IMR-90 (cell line): ENCODE results near the gene ARHGAP45. TPM values are rescaled to one million over a fixed set of nuclear protein-coding genes. Genes with fewer than 3 reads are reported as not detected.
A peak's percentile ranks its signal among the peaks of the same experiment; 100 is the strongest.

Source experiments
- ATAC-seq: fragments of 200-7000 bp; cut with Tn5 transposase; 2 replicates; pipeline ENCODE4 v1.9.1; 2020; ENCODE audit warnings: low read depth, mild to moderate bottlenecking, moderate library complexity
- BruUV-seq: library from RNA; stranded (reverse); fragments of 400-500 nt; replicated peaks from 2 replicates; lab custom pipeline; 2021; lab: Mats Ljungman, UMichigan
- CTCF ChIA-PET: fragments of 300-600 bp; formaldehyde crosslinking; extraction: SDS; loops from one replicate; lab custom pipeline; 2021; ENCODE audit warnings: antibody characterized with exemption; lab: Yijun Ruan, JAX
- POLR2A ChIA-PET: fragments of 300-600 bp; sonication (Branson Sonifier 250); formaldehyde crosslinking; loops from one replicate; lab custom pipeline; 2022; ENCODE audit warnings: antibody characterized with exemption; ENCODE audit not compliant: unreplicated experiment; lab: Charles Lee
- DNase-seq: peaks from one replicate; pipeline ENCODE4 v3.0.0; 2013
- H2AFZ ChIP-seq: replicated peaks from 2 replicates; pipeline ENCODE3; 2013; ENCODE audit warnings: low read length, mild to moderate bottlenecking; ENCODE audit not compliant: poor library complexity
- H2AK5ac ChIP-seq: 2 replicates; pipeline ENCODE4 v1.6.1; 2013; ENCODE audit warnings: low read depth, low read length, inconsistent platforms
- H2AK9ac ChIP-seq: replicated peaks from 2 replicates; pipeline ENCODE3; 2013; ENCODE audit warnings: mild to moderate bottlenecking, low read depth, low read length, moderate library complexity; ENCODE audit not compliant: poor library complexity
- H2BK120ac ChIP-seq: 2 replicates; pipeline ENCODE4 v1.6.1; 2013; ENCODE audit warnings: low read depth, low read length, inconsistent platforms
- H2BK15ac ChIP-seq: 3 replicates; pipeline ENCODE4 v1.6.1; 2013; ENCODE audit warnings: low read depth, low read length, inconsistent platforms
- H2BK20ac ChIP-seq: 2 replicates; pipeline ENCODE4 v1.6.1; 2013; ENCODE audit warnings: low read depth, mild to moderate bottlenecking, inconsistent platforms, low read length, moderate library complexity
- H2BK5ac ChIP-seq: 2 replicates; pipeline ENCODE4 v1.6.1; 2013; ENCODE audit warnings: mild to moderate bottlenecking, low read depth, low read length, inconsistent platforms; ENCODE audit not compliant: poor library complexity, severe bottlenecking
- H3K14ac ChIP-seq: replicated peaks from 2 replicates; pipeline ENCODE4 v1.6.1; 2013; ENCODE audit warnings: low read depth, low read length, inconsistent platforms
- H3K18ac ChIP-seq: 2 replicates; pipeline ENCODE4 v1.6.1; 2013; ENCODE audit warnings: low read depth, low read length, control low read depth
- H3K23ac ChIP-seq: 2 replicates; pipeline ENCODE4 v1.6.1; 2013; ENCODE audit warnings: low read depth, low read length, inconsistent platforms
- H3K27ac ChIP-seq: 2 replicates; pipeline ENCODE4 v1.5.1; 2013; ENCODE audit warnings: mild to moderate bottlenecking, control low read depth, low read length; ENCODE audit not compliant: insufficient read depth
- H3K27me3 ChIP-seq: 2 replicates; pipeline ENCODE4 v1.6.1; 2013; ENCODE audit warnings: low read length; ENCODE audit not compliant: control insufficient read depth, insufficient read depth
- H3K36me3 ChIP-seq: 2 replicates; pipeline ENCODE4 v1.6.1; 2013; ENCODE audit warnings: low read length, mixed read lengths; ENCODE audit not compliant: control insufficient read depth, insufficient read depth
- H3K4ac ChIP-seq: 2 replicates; pipeline ENCODE4 v1.6.1; 2013; ENCODE audit warnings: low read depth, low read length, inconsistent platforms
- H3K4me1 ChIP-seq: 2 replicates; pipeline ENCODE4 v1.6.1; 2013; ENCODE audit warnings: low read length, mixed read lengths; ENCODE audit not compliant: control insufficient read depth, insufficient read depth
- H3K4me2 ChIP-seq: 2 replicates; pipeline ENCODE4 v1.6.1; 2013; ENCODE audit warnings: low read depth, mild to moderate bottlenecking, control low read depth, low read length, moderate library complexity
- H3K4me3 ChIP-seq: 2 replicates; pipeline ENCODE4 v1.5.1; 2013; ENCODE audit warnings: low read depth, mild to moderate bottlenecking, control low read depth, low read length, moderate library complexity; ENCODE audit not compliant: insufficient read depth
- H3K56ac ChIP-seq: 2 replicates; pipeline ENCODE4 v1.6.1; 2013; ENCODE audit warnings: low read length, inconsistent platforms; ENCODE audit not compliant: insufficient read depth; ENCODE audit errors: extremely low read depth
- H3K79me1 ChIP-seq, 2 experiments: 2 replicates each; pipeline ENCODE4 v1.6.1; 2013; ENCODE audit warnings: low read length in 2 of 2, inconsistent platforms in 1 of 2, low read depth in 1 of 2
- H3K9ac ChIP-seq: 2 replicates; pipeline ENCODE4 v1.6.1; 2013; ENCODE audit warnings: low read depth, low read length, control low read depth
- H3K9me1 ChIP-seq: 2 replicates; pipeline ENCODE4 v1.6.1; 2013; ENCODE audit warnings: low read length, inconsistent platforms; ENCODE audit not compliant: insufficient read depth
- H3K9me3 ChIP-seq: 2 replicates; pipeline ENCODE4 v1.6.1; 2013; ENCODE audit warnings: low read length; ENCODE audit not compliant: control insufficient read depth, insufficient read depth
- H4K20me1 ChIP-seq: 2 replicates; pipeline ENCODE4 v1.6.1; 2013; ENCODE audit warnings: low read length, inconsistent platforms; ENCODE audit not compliant: insufficient read depth
- H4K5ac ChIP-seq: 2 replicates; pipeline ENCODE4 v1.6.1; 2013; ENCODE audit warnings: mild to moderate bottlenecking, low read depth, low read length, control low read depth
- H4K8ac ChIP-seq, 2 experiments: 2 replicates each; pipeline ENCODE4 v1.6.1; 2013; ENCODE audit warnings: low read depth in 2 of 2, low read length in 2 of 2, control low read depth in 1 of 2, inconsistent platforms in 1 of 2
- H4K91ac ChIP-seq: 2 replicates; pipeline ENCODE4 v1.6.1; 2013; ENCODE audit warnings: low read depth, low read length, inconsistent platforms; ENCODE audit not compliant: insufficient read depth
- BHLHE40 ChIP-seq: fragments of 150-350 bp; IDR thresholded peaks from 2 replicates; pipeline ENCODE4 v1.6.1; 2016; ENCODE audit warnings: mild to moderate bottlenecking, low read depth, low read length
- CHD1 ChIP-seq: IDR thresholded peaks from 2 replicates; pipeline ENCODE4 v1.6.1; 2012; ENCODE audit warnings: low read depth, low read length, improper control_type of control experiment
- ELK1 ChIP-seq: fragments of 150-350 bp; IDR thresholded peaks from 2 replicates; pipeline ENCODE4 v1.6.1; 2016; ENCODE audit warnings: low read depth, mild to moderate bottlenecking, low read length, moderate library complexity, borderline replicate concordance
- FOS ChIP-seq: fragments of 150-350 bp; IDR thresholded peaks from 2 replicates; pipeline ENCODE4 v1.6.1; 2016; ENCODE audit warnings: low read depth, low read length
- MXI1 ChIP-seq: IDR thresholded peaks from 2 replicates; pipeline ENCODE4 v1.6.1; 2012; ENCODE audit warnings: low read depth, mild to moderate bottlenecking, low read length, moderate library complexity, borderline replicate concordance
- NFE2L2 ChIP-seq: fragments of 150-350 bp; IDR thresholded peaks from 2 replicates; pipeline ENCODE4 v1.6.1; 2016; ENCODE audit warnings: low read depth, mild to moderate bottlenecking, low read length
- POLR2A ChIP-seq: IDR thresholded peaks from 2 replicates; pipeline ENCODE4 v1.6.1; 2012; ENCODE audit warnings: mild to moderate bottlenecking, low read depth, low read length
- RCOR1 ChIP-seq: IDR thresholded peaks from 2 replicates; pipeline ENCODE4 v1.6.1; 2012; ENCODE audit warnings: mild to moderate bottlenecking, low read length, improper control_type of control experiment; ENCODE audit not compliant: insufficient replicate concordance
- RFX5 ChIP-seq: IDR thresholded peaks from 2 replicates; pipeline ENCODE4 v1.8.0; 2012; ENCODE audit warnings: low read depth, mild to moderate bottlenecking, low read length, moderate library complexity
- WGBS, 2 experiments: methylation state at CpG; one replicate each; pipeline versions ENCODE4 v1.1.5 to v1.1.7; 2013; ENCODE audit warnings: missing lambda C conversion rate in 2 of 2; ENCODE audit not compliant: insufficient read length in 1 of 2; ENCODE audit errors: extremely low coverage in 2 of 2; 5-methylcytosine and 5-hydroxymethylcytosine counted together
- dilution Hi-C: fragments of 300-500 bp; cut with HindIII; formaldehyde crosslinking; loops from one replicate; pipeline ENCODE4 v1.14.3; 2018; ENCODE audit warnings: low sequenced_read_pairs; ENCODE audit not compliant: unreplicated experiment
- in situ Hi-C: fragments of 300-500 bp; cut with MboI; formaldehyde crosslinking; loops from 3 replicates; pipeline ENCODE4 v1.14.3; 2019; ENCODE audit warnings: low sequenced_read_pairs, inconsistent platforms, mixed read lengths
- intact Hi-C: fragments of 100-400 bp; cut with micrococcal nuclease; formaldehyde crosslinking; loops from 2 replicates; pipeline ENCODE4 v1.10.0; 2022
- polyA plus RNA-seq, 3 experiments: library from polyadenylated mRNA; depleted of rRNA; stranded (reverse); fragments of >200 nt; gene quantifications; 2 replicates each; pipeline ENCODE4 v1.2.3, GENCODE V29; 2012; ENCODE audit warnings: low replicate concordance in 1 of 3
- total RNA-seq: library from RNA; depleted of rRNA; stranded (reverse); fragments of >200 nt; gene quantifications from 2 replicates; pipeline ENCODE4 v1.2.3, GENCODE V29; 2012

ARHGAP45 gene
- total and polyA plus RNA-seq, 2 of the 4 experiments (the other 2 are of a cell fraction), result 1.3 to 1.7 TPM

DNA sequence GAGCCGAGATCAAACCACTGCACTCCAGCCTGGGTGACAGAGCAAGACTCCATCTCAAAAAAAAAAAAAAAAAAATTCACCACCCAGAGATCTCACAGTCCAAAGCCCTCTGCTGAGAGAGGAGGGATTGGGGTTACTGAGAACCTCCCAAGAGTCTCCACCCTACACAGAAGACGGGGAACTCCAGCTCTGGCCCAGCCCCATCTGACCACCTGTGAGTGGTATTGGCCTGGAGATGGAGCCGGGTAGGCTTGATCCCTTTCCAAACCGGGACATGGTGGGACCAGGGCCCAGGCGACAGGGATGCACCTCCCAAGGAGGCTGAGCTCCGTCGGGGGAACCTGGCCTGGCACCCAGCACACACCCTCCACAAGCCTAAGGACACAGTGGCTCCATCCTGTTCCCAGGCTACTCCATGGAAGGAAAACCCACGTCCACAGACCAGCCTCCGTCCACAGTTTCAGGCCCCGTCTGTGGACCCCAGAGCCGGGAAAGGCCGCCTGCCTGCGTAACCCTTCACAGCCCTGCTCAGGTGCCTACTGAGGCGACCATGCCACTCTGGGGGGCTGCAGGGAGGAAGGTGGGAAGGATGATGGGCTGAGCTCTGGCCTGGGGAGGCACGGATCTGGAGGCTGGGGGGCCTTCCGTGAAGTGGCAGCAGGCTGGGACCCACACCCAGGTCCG is 47.9 kb upstream of the ARHGAP45 start:
- Histone ChIP-seq H3K9ac (peak overlapping the region; percentile 93), H3K4ac (no peak overlapping the region), H3K14ac (no peak overlapping the region), H4K8ac (no peak overlapping the region), H4K5ac (no peak overlapping the region), H3K27me3 (no peaks in the 10 kb centered on the region), H2AK5ac (no peak overlapping the region), H3K79me1 (peaks cover 0 to 53% of the 10 kb centered on the region in 2 experiments; a peak in 2 of 4 replicates), H2BK20ac (no peak overlapping the region), H2AFZ (no peak overlapping the region), H2BK15ac (no peak overlapping the region), H3K27ac (peak overlapping the region; percentile 66; the same call in 1 of the 2 replicates), H2AK9ac (peak overlapping the region; percentile 55), H3K4me3 (peak overlapping the region; percentile 66; the same call in 1 of the 2 replicates), H3K23ac (peak overlapping the region; percentile 71; the same call in 1 of the 2 replicates), H3K9me1 (peaks cover 9% of the 10 kb centered on the region; the same call in 1 of the 2 replicates), H3K18ac (no peak overlapping the region), H4K20me1 (peaks cover 69% of the 10 kb centered on the region), H2BK5ac (no peak overlapping the region), H3K56ac (no peak overlapping the region), H2BK120ac (no peak overlapping the region), H3K4me1 (peaks cover 33% of the 10 kb centered on the region), H3K36me3 (peaks cover 1% of the 10 kb centered on the region; the same call in 1 of the 2 replicates), H3K4me2 (peak overlapping the region; percentile 98), H4K91ac (no peak overlapping the region), H3K9me3 (no peaks in the 10 kb centered on the region)
- ChIA-PET POLR2A (interaction anchor here (0.7 to 1.4 kb wide), 2 partner anchors 8 to 10 kb away, joined by 3 to 5 read pairs; no protein-coding TSS in a partner anchor), CTCF (interaction anchor here (1.0 kb wide), 1 partner anchor 19 kb away, joined by 3 read pairs; the partner anchor contains the start of gene GRIN3B)
- intact Hi-C loops, result no loop called here
- DNase-seq, result no peak
- 68% methylated on average over 4 of the region's 17 CpGs; no CpG with 5 or more reads in 1 of the 2 experiments for WGBS, 2 experiments
- in situ Hi-C loops, result no loop called here
- no TSS peak for BruUV-seq
- dilution Hi-C loops, result no loop called here
- ATAC-seq, result no peak
- no peak for TF ChIP-seq ELK1
- TF ChIP-seq CHD1, result no peak
- TF ChIP-seq FOS, result no peak
- TF ChIP-seq RFX5, result no peak
- TF ChIP-seq NFE2L2, result no peak
- TF ChIP-seq BHLHE40, result no peak
- TF ChIP-seq RCOR1, result no peak
- TF ChIP-seq POLR2A, result no peak
- TF ChIP-seq MXI1, result no peak
